Type B pancreatic cell (in vitro differentiated cells): Measurements from ENCODE around the gene LBX2. TPM values are rescaled to one million over a fixed set of nuclear protein-coding genes. Genes with fewer than 3 reads are reported as not detected.

ENCODE experiments used
- DNase-seq: peaks from one replicate; pipeline ENCODE4 v3.0.0; 2021; ENCODE audit warnings: mixed read lengths; ENCODE audit not compliant: unreplicated experiment; ENCODE audit errors: extremely low spot score
- H3K27ac Mint-ChIP-seq: 2 replicates; pipeline ENCODE4 v1.8.0; 2021; ENCODE audit warnings: mild to moderate bottlenecking, mixed read lengths
- H3K27me3 Mint-ChIP-seq: 2 replicates; pipeline ENCODE4 v1.8.0; 2021; ENCODE audit warnings: mixed read lengths
- H3K36me3 Mint-ChIP-seq: 2 replicates; pipeline ENCODE4 v1.8.0; 2021; ENCODE audit warnings: mixed read lengths
- H3K4me1 Mint-ChIP-seq: one replicate; pipeline ENCODE4 v1.8.0; 2021; ENCODE audit warnings: mixed read lengths; ENCODE audit not compliant: unreplicated experiment
- H3K4me3 Mint-ChIP-seq: 2 replicates; pipeline ENCODE4 v1.8.0; 2021; ENCODE audit warnings: mild to moderate bottlenecking, mixed read lengths
- H3K9me3 Mint-ChIP-seq: 2 replicates; pipeline ENCODE4 v1.8.0; 2021; ENCODE audit warnings: mixed read lengths
- CTCF ChIP-seq: fragments of 200-600 bp; sonication (generic); conservative IDR thresholded peaks from 2 replicates; pipeline ENCODE4 v1.5.0; 2021; ENCODE audit warnings: antibody characterized with exemption, mild to moderate bottlenecking
- total RNA-seq: library from RNA; stranded (reverse); gene quantifications from 2 replicates; pipeline ENCODE4 v1.2.1, GENCODE V29; 2021; ENCODE audit warnings: low replicate concordance

The LBX2 gene
- total RNA-seq, 1 donor from 2014 or later: 2.8 TPM

GRCh38 chr2:74515981-74516633, 16.7 kb upstream of the LBX2 start:
- Mint-ChIP-seq H3K9me3 (no peaks in the 10 kb centered on the region), H3K27me3 (peaks cover 91% of the 10 kb centered on the region), H3K4me3 (no peak overlapping the region), H3K4me1 (no peaks in the 10 kb centered on the region), H3K36me3 (peaks cover 3% of the 10 kb centered on the region), H3K27ac (no peak overlapping the region)
- TF ChIP-seq CTCF: no peak
- DNase-seq: no peak

DNA sequence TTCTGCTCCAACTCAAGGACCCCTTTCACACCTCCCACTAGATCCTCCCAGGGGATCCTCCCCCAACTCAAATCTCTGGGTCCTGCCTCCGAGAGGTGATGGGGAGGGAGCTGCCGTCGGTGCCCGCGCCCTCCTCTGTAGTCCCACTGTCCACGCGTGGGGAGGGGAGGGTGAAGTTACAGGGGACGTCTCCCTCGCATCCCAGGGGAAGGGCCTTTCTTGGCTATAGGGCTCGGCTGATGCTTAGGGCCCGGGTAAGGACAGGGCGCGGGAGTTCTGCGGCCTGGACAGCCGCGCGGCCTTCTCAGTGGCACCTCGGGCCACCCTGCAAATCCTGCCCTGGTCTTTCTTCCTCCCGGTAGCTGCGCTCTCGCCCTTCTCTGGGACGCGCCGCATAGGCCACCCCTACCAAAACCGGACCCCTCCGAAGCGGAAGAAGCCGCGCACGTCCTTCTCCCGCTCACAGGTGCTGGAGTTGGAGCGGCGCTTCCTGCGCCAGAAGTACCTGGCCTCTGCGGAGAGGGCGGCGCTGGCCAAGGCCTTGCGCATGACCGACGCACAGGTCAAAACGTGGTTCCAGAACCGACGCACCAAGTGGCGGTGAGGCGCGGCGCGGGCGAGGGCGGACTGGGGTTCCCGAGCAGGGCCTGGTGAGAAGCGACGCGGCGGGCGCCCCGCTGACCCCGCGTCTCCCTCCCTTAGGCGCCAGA, 16.0 kb upstream of the LBX2 start:
- Mint-ChIP-seq H3K36me3 (peaks cover 3% of the 10 kb centered on the region), H3K27me3 (peaks cover 90% of the 10 kb centered on the region), H3K4me3 (peak overlapping the region; percentile 55), H3K27ac (no peak overlapping the region), H3K9me3 (no peaks in the 10 kb centered on the region), H3K4me1 (no peaks in the 10 kb centered on the region)
- TF ChIP-seq CTCF: no peak
- DNase-seq: no peak

DNA sequence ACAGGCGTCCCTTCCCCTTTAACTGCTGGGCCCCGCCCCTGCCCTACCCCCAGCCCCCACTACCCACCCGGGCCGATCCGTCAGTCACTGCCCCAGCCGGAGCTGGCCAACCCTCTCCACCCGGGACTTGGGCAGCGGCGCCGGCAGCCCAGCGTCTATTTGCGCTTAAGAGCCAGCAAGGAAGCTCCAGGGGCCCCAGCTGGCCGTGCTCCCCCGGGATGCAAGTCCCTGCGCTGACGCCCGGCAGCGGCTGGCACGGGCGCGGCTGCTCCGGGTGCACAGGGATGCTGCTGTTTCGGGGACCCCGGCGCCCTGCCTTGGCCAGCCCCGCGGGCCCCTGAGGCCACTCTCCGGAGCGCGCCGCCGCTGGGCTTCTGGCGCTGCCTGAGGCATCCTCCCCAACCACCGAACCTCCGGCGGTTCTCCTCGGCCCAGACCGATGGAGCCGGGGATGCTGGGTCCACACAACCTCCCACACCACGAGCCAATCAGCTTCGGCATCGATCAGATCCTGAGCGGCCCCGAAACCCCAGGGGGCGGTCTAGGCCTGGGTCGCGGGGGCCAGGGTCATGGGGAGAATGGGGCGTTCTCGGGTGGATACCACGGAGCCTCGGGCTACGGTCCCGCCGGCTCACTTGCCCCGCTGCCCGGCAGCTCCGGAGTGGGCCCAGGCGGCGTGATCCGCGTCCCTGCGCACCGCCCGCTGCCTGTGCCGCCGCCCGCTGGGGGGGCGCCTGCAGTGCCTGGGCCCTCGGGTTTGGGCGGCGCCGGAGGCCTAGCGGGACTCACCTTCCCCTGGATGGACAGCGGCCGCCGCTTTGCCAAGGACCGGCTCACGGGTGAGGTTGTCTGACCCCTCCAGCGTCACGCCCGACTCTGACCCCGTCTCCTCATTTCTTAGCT, 15.2 kb upstream of the LBX2 start, which contains the start of gene TLX2:
TLX2 (plus strand) TSS at position 83 of the 903 bp plus-strand sequence; CDS start at position 440, 357 bp downstream.
- Mint-ChIP-seq H3K36me3 (peaks cover 3% of the 10 kb centered on the region), H3K27ac (no peak within 1 kb of the TSS), H3K9me3 (no peaks in the 10 kb centered on the region), H3K4me1 (no peaks in the 10 kb centered on the region), H3K27me3 (peaks cover 90% of the 10 kb centered on the region), H3K4me3 (peak within 1 kb of the TSS; percentile 55)
- no peak for DNase-seq
- no peak for TF ChIP-seq CTCF

GRCh38 chr2:74513605-74514367, 14.4 kb upstream of the LBX2 start:
- no peak overlapping the region for H3K27ac Mint-ChIP-seq
- H3K4me1 Mint-ChIP-seq: peaks cover 1% of the 10 kb centered on the region
- TF ChIP-seq CTCF: no peak
- no peaks in the 10 kb centered on the region for H3K9me3 Mint-ChIP-seq
- peaks cover 3% of the 10 kb centered on the region for H3K36me3 Mint-ChIP-seq
- H3K4me3 Mint-ChIP-seq: peak overlapping the region; percentile 34
- no peak for DNase-seq
- peaks cover 85% of the 10 kb centered on the region for H3K27me3 Mint-ChIP-seq
